T-cell (primary cell): Measurements from ENCODE around the gene ACOX3. TPM values are rescaled to one million over a fixed set of nuclear protein-coding genes. Genes with fewer than 3 reads are reported as not detected.

Source experiments
- ATAC-seq, 4 experiments: fragments of 200-7000 bp in 3 of 4; fragments of 150-1000 bp in 1 of 4; cut with Tn5 transposase; replicated peaks in 1 of 4; 1 replicate in 3 of 4; 2 replicates in 1 of 4; pipeline ENCODE4 v1.10.0; 2021; ENCODE audit warnings: moderate library complexity in 3 of 4, mild to moderate bottlenecking in 2 of 4, moderate number of reproducible peaks in 1 of 4
- CTCF ChIA-PET, 2 donors: fragments of 300-600 bp; sonication (Branson Sonifier 250); formaldehyde crosslinking; loops; one replicate each; lab custom pipeline; 2022; ENCODE audit warnings: antibody characterized with exemption in 2 of 2; lab: Charles Lee
- POLR2A ChIA-PET, 2 donors: fragments of 300-600 bp; sonication (Branson Sonifier 250); formaldehyde crosslinking; loops; one replicate each; lab custom pipeline; 2022; ENCODE audit warnings: antibody characterized with exemption in 2 of 2; lab: Charles Lee
- DNase-seq, 35 experiments: peaks; one replicate each; pipeline versions ENCODE4 v3.0.0 to v3.0.0-alpha.2; 2013 to 2023
- H3K27ac ChIP-seq: one replicate; pipeline ENCODE4 v1.5.1; 2013; ENCODE audit warnings: low read length
- H3K27me3 ChIP-seq, 2 experiments: replicated peaks in 1 of 2; 1 replicate in 1 of 2; 2 replicates in 1 of 2; pipeline versions ENCODE4 v1.6.1 to v1.7.0; 2013; ENCODE audit warnings: low read length in 1 of 2, mixed read lengths in 1 of 2; ENCODE audit not compliant: control insufficient read depth in 2 of 2, insufficient read depth in 2 of 2; ENCODE audit errors: extremely low read depth in 1 of 2
- H3K36me3 ChIP-seq, 2 donors: 1 replicate in 1 of 2; 2 replicates in 1 of 2; pipeline versions ENCODE4 v1.6.1 to v1.7.0; 2013; ENCODE audit warnings: low read length in 1 of 2; ENCODE audit not compliant: control insufficient read depth in 2 of 2, insufficient read depth in 1 of 2; ENCODE audit errors: extremely low read depth in 1 of 2
- H3K4me1 ChIP-seq, 2 experiments: 1 replicate in 1 of 2; 2 replicates in 1 of 2; pipeline versions ENCODE4 v1.6.1 to v1.7.0; 2013; ENCODE audit warnings: low read length in 2 of 2, mixed read lengths in 1 of 2; ENCODE audit not compliant: insufficient read depth in 2 of 2, control insufficient read depth in 1 of 2; ENCODE audit errors: extremely low read depth in 1 of 2
- H3K4me3 ChIP-seq, 2 donors: 1 replicate in 1 of 2; 2 replicates in 1 of 2; pipeline versions ENCODE4 v1.5.1 to v1.7.0; 2013; ENCODE audit warnings: mild to moderate bottlenecking in 2 of 2, low read length in 1 of 2, moderate library complexity in 1 of 2; ENCODE audit not compliant: control insufficient read depth in 1 of 2; ENCODE audit errors: extremely low read depth in 1 of 2
- H3K9me3 ChIP-seq: 2 replicates; pipeline ENCODE4 v1.7.0; 2013
- H3K27ac Mint-ChIP-seq, 2 donors: one replicate each; pipeline ENCODE4 v1.8.0; 2020 to 2021; ENCODE audit warnings: mild to moderate bottlenecking in 2 of 2, mixed read lengths in 2 of 2
- H3K27me3 Mint-ChIP-seq, 2 donors: one replicate each; pipeline ENCODE4 v1.8.0; 2021 to 2022; ENCODE audit warnings: mixed read lengths in 2 of 2
- H3K36me3 Mint-ChIP-seq: one replicate; pipeline ENCODE4 v1.8.0; 2021; ENCODE audit warnings: mixed read lengths
- H3K4me1 Mint-ChIP-seq, 3 donors: one replicate each; pipeline ENCODE4 v1.8.0; 2020 to 2022; ENCODE audit warnings: mixed read lengths in 3 of 3, mild to moderate bottlenecking in 1 of 3
- H3K4me3 Mint-ChIP-seq, 3 donors: one replicate each; pipeline ENCODE4 v1.8.0; 2020 to 2022; ENCODE audit warnings: mild to moderate bottlenecking in 3 of 3, mixed read lengths in 3 of 3, moderate library complexity in 3 of 3
- H3K9me3 Mint-ChIP-seq, 3 donors: one replicate each; pipeline ENCODE4 v1.8.0; 2020 to 2022; ENCODE audit warnings: mixed read lengths in 3 of 3
- WGBS: methylation state at CpG from one replicate; pipeline ENCODE4 v1.1.5; 2013; ENCODE audit warnings: missing lambda C conversion rate; ENCODE audit not compliant: insufficient coverage; 5-methylcytosine and 5-hydroxymethylcytosine counted together
- total RNA-seq, 35 experiments: library from RNA in 6 of 35; stranded (reverse) in 6 of 35; fragments of 120-200 nt in 1 of 35; gene quantifications; one replicate each; pipeline versions ENCODE4 v1.2.1 to v1.2.4 and lab custom pipeline; 2013 to 2026

The ACOX3 gene
- total RNA-seq, 5 donors from 2014 or later (not counting 1 experiment from before 2014, with no cell fraction given), result 9.4 to 20.7 (median 15.8) TPM

- ATAC-seq (no peak), DNase-seq (no peak)
- H3K27ac ChIP-seq, result no peak overlapping the region
- H3K4me3 ChIP-seq, result no peak overlapping the region
- H3K36me3 ChIP-seq, result peaks cover 2 to 14% of the 10 kb centered on the region in 2 donors
- WGBS, result 94% methylated on average over 7 of the region's 10 CpGs
- no peaks in the 10 kb centered on the region for H3K9me3 Mint-ChIP-seq
- H3K27me3 ChIP-seq, result no peaks in the 10 kb centered on the region
- peaks cover 21 to 32% of the 10 kb centered on the region in 2 experiments for H3K4me1 ChIP-seq
- no peaks in the 10 kb centered on the region for H3K9me3 ChIP-seq
- peaks cover 7% of the 10 kb centered on the region for H3K36me3 Mint-ChIP-seq
- POLR2A ChIA-PET, result no interaction called here
- CTCF ChIA-PET, result no interaction called here
- peaks cover 0 to 2% of the 10 kb centered on the region in 2 donors for H3K27me3 Mint-ChIP-seq
- H3K4me3 Mint-ChIP-seq, result peak overlapping the region; percentile 88 to 98 (median 93)
- H3K4me1 Mint-ChIP-seq, result peaks cover 66 to 75% (median 73%) of the 10 kb centered on the region in 3 donors
- no peak overlapping the region for H3K27ac Mint-ChIP-seq
Measured at GRCh38 chr4:8442596-8443358, 2.3 kb upstream of the ACOX3 start.

- ATAC-seq (no peak), DNase-seq (no peak)
- Histone ChIP-seq H3K27me3 (no peaks in the 10 kb centered on the region), H3K4me1 (peaks cover 21 to 37% of the 10 kb centered on the region in 2 experiments), H3K27ac (no peak overlapping the region), H3K36me3 (peaks cover 2 to 7% of the 10 kb centered on the region in 2 donors), H3K9me3 (no peaks in the 10 kb centered on the region), H3K4me3 (peak overlapping the region; percentile 62 to 99)
- no peaks in the 10 kb centered on the region for H3K9me3 Mint-ChIP-seq
- peaks cover 0 to 2% of the 10 kb centered on the region in 2 donors for H3K27me3 Mint-ChIP-seq
- 57% methylated on average over 10 of the region's 17 CpGs for WGBS
- H3K36me3 Mint-ChIP-seq, result peaks cover 7% of the 10 kb centered on the region
- peak overlapping the region; percentile 88 to 98 (median 93) for H3K4me3 Mint-ChIP-seq
- ChIA-PET CTCF (interaction anchor here in 1 of 2 donors (1.8 kb wide), 1 partner anchor 13 kb away, joined by 6 read pairs; no protein-coding TSS in a partner anchor), POLR2A (interaction anchor here in 1 of 2 donors (0.6 kb wide), 1 partner anchor 9 kb away, joined by 16 read pairs; no protein-coding TSS in a partner anchor)
- peaks cover 76 to 86% (median 81%) of the 10 kb centered on the region in 3 donors for H3K4me1 Mint-ChIP-seq
- H3K27ac Mint-ChIP-seq, result peak overlapping the region; percentile 46 to 59
Measured at GRCh38 chr4:8441499-8442091, 1.1 kb upstream of the ACOX3 start.

- Histone ChIP-seq H3K27me3 (no peaks in the 10 kb centered on the region), H3K27ac (peak overlapping the region; percentile 90), H3K4me3 (peak overlapping the region; percentile 62 to 99), H3K4me1 (peaks cover 28 to 53% of the 10 kb centered on the region in 2 experiments), H3K9me3 (no peaks in the 10 kb centered on the region), H3K36me3 (no peaks in the 10 kb centered on the region)
- ChIA-PET POLR2A (interaction anchor here in 1 of 2 donors (1.2 kb wide), 1 partner anchor 281 kb away, joined by 3 read pairs; no protein-coding TSS in a partner anchor), CTCF (interaction anchor here in 1 of 2 donors (1.8 kb wide), 1 partner anchor 12 kb away, joined by 6 read pairs; no protein-coding TSS in a partner anchor)
- Mint-ChIP-seq H3K36me3 (peaks cover 3% of the 10 kb centered on the region), H3K4me1 (peaks cover 82 to 93% (median 84%) of the 10 kb centered on the region in 3 donors), H3K4me3 (peak overlapping the region; percentile 93 to 98 (median 98)), H3K9me3 (no peaks in the 10 kb centered on the region), H3K27me3 (peaks cover 0 to 2% of the 10 kb centered on the region in 2 donors), H3K27ac (peak overlapping the region; percentile 98)
- ATAC-seq (peak in 2 of 4 experiments; percentile 22 to 34), DNase-seq (peak in 3 of 35 experiments; percentile 6 to 23 (median 12))
- 41% methylated on average over 4 of the region's 12 CpGs for WGBS
Measured at GRCh38 chr4:8439914-8440491, 520 bp downstream of the ACOX3 start.

GRCh38 chr4:8439168-8439567 lies 1.4 kb downstream of the ACOX3 start:
- Histone ChIP-seq H3K9me3 (no peaks in the 10 kb centered on the region), H3K4me1 (peaks cover 28 to 58% of the 10 kb centered on the region in 2 experiments), H3K27me3 (no peaks in the 10 kb centered on the region), H3K36me3 (no peaks in the 10 kb centered on the region), H3K4me3 (no peak overlapping the region), H3K27ac (no peak overlapping the region)
- ChIA-PET POLR2A (no interaction called here), CTCF (no interaction called here)
- WGBS, result 87% methylated on average over 2 of the region's 3 CpGs
- H3K4me3 Mint-ChIP-seq, result peak overlapping the region; percentile 60 to 98 (median 93)
- DNase-seq (no peak), ATAC-seq (no peak)
- H3K9me3 Mint-ChIP-seq, result no peaks in the 10 kb centered on the region
- H3K4me1 Mint-ChIP-seq, result peaks cover 87 to 97% (median 90%) of the 10 kb centered on the region in 3 donors
- peak overlapping the region in 1 of 2 donors; percentile 61 for H3K27ac Mint-ChIP-seq
- peaks cover 3% of the 10 kb centered on the region for H3K36me3 Mint-ChIP-seq
- peaks cover 0 to 2% of the 10 kb centered on the region in 2 donors for H3K27me3 Mint-ChIP-seq

- DNase-seq (no peak), ATAC-seq (no peak)
- Mint-ChIP-seq H3K27me3 (peaks cover 0 to 2% of the 10 kb centered on the region in 2 donors), H3K36me3 (no peaks in the 10 kb centered on the region), H3K9me3 (no peaks in the 10 kb centered on the region), H3K4me1 (peaks cover 83 to 95% (median 91%) of the 10 kb centered on the region in 3 donors), H3K4me3 (peak overlapping the region; percentile 60 to 98 (median 93)), H3K27ac (no peak overlapping the region)
- H3K9me3 ChIP-seq, result no peaks in the 10 kb centered on the region
- H3K4me1 ChIP-seq, result peaks cover 28 to 59% of the 10 kb centered on the region in 2 experiments
- no peaks in the 10 kb centered on the region for H3K27me3 ChIP-seq
- H3K36me3 ChIP-seq, result no peaks in the 10 kb centered on the region
- H3K4me3 ChIP-seq, result no peak overlapping the region
- ChIA-PET POLR2A (interaction anchor here in 1 of 2 donors (0.6 kb wide), 1 partner anchor 10 kb away, joined by 4 read pairs; no protein-coding TSS in a partner anchor), CTCF (no interaction called here)
- 95% methylated on average over 7 of the region's 11 CpGs for WGBS
- H3K27ac ChIP-seq, result no peak overlapping the region
Measured at GRCh38 chr4:8438743-8439142, 1.8 kb downstream of the ACOX3 start.

- ATAC-seq (no peak), DNase-seq (no peak)
- H3K4me3 ChIP-seq, result no peak overlapping the region
- no peak overlapping the region for H3K27ac ChIP-seq
- CTCF ChIA-PET, result interaction anchor here (0.6 to 1.2 kb wide), 3 partner anchors 8 to 632 kb away, joined by 3 read pairs; no protein-coding TSS in a partner anchor
- Mint-ChIP-seq H3K27me3 (peaks cover 0 to 2% of the 10 kb centered on the region in 2 donors), H3K4me1 (peaks cover 72 to 80% (median 80%) of the 10 kb centered on the region in 3 donors), H3K4me3 (no peak overlapping the region), H3K27ac (no peak overlapping the region), H3K36me3 (peaks cover 2% of the 10 kb centered on the region), H3K9me3 (no peaks in the 10 kb centered on the region)
- H3K4me1 ChIP-seq, result peaks cover 27 to 50% of the 10 kb centered on the region in 2 experiments
- H3K27me3 ChIP-seq, result no peaks in the 10 kb centered on the region
- no peaks in the 10 kb centered on the region for H3K9me3 ChIP-seq
- POLR2A ChIA-PET, result no interaction called here
- no peaks in the 10 kb centered on the region for H3K36me3 ChIP-seq
- 96% methylated on average over 10 of the region's 13 CpGs for WGBS
Measured at GRCh38 chr4:8437281-8437680, 3.2 kb downstream of the ACOX3 start.
